Endothelial cell of umbilical vein (primary cell): ENCODE measurements around the gene LRP6. TPM values are rescaled to one million over a fixed set of nuclear protein-coding genes. Genes with fewer than 3 reads are reported as not detected.

Experiments used
- BruUV-seq: library from RNA; stranded (reverse); fragments of 400-500 nt; replicated peaks from 2 replicates; lab custom pipeline; 2021; lab: Mats Ljungman, UMichigan
- CTCF ChIA-PET: fragments of 300-600, 350-600 bp; sonication (Branson Sonifier 250); formaldehyde crosslinking; loops from one replicate; lab custom pipeline; 2021; ENCODE audit warnings: antibody characterized with exemption, inconsistent platforms; lab: Charles Lee
- POLR2A ChIA-PET: fragments of 300-600, 350-600 bp; sonication (Branson Sonifier 250); formaldehyde crosslinking; loops from one replicate; lab custom pipeline; 2021; ENCODE audit warnings: antibody characterized with exemption, inconsistent platforms; lab: Charles Lee
- DNase-seq: peaks from one replicate; pipeline ENCODE4 v3.0.0-alpha.2; 2011; ENCODE audit warnings: low read depth, low spot score
- FAIRE-seq: peaks from 2 replicates; lab custom pipeline; 2011; peaks lifted over from hg19 to GRCh38; lab: Jason Lieb, UNC
- H2AFZ ChIP-seq: 2 replicates; pipeline ENCODE4 v1.6.0; 2012; ENCODE audit warnings: low read depth, low read length, control low read depth, inconsistent platforms
- H3K27ac ChIP-seq: 2 replicates; pipeline ENCODE4 v1.5.1; 2011; ENCODE audit warnings: low read depth, mild to moderate bottlenecking, control low read depth, low read length, moderate library complexity; ENCODE audit not compliant: insufficient read depth
- H3K27me3 ChIP-seq, 2 experiments: 2 replicates each; pipeline versions ENCODE4 v1.6.0 to v1.6.1; 2011; ENCODE audit warnings: low read length in 2 of 2, mixed read lengths in 1 of 2; ENCODE audit not compliant: control insufficient read depth in 2 of 2, insufficient read depth in 2 of 2
- H3K36me3 ChIP-seq, 2 experiments: 2 replicates in 1 of 2; 3 replicates in 1 of 2; pipeline ENCODE4 v1.5.1; 2011; ENCODE audit warnings: low read length in 2 of 2, mild to moderate bottlenecking in 1 of 2, moderate library complexity in 1 of 2; ENCODE audit not compliant: control insufficient read depth in 2 of 2, insufficient read depth in 2 of 2; ENCODE audit errors: extremely low read depth in 1 of 2
- H3K4me1 ChIP-seq: 3 replicates; pipeline ENCODE4 v1.5.1; 2011; ENCODE audit warnings: mild to moderate bottlenecking, low read length; ENCODE audit not compliant: control insufficient read depth, insufficient read depth; ENCODE audit errors: extremely low read depth
- H3K4me2 ChIP-seq: 2 replicates; pipeline ENCODE4 v1.6.1; 2011; ENCODE audit warnings: low read length, control low read depth, mixed read lengths; ENCODE audit not compliant: insufficient read depth
- H3K4me3 ChIP-seq, 3 experiments: fragments of 200-600 bp in 1 of 3; sonication (generic), shearing (Covaris generic) in 1 of 3; replicated peaks in 1 of 3; 2 replicates each; pipeline ENCODE4 v1.5.1; 2011 to 2016; ENCODE audit warnings: control low read depth in 3 of 3, low read length in 3 of 3, mild to moderate bottlenecking in 2 of 3, inconsistent platforms in 1 of 3, low read depth in 1 of 3, moderate library complexity in 1 of 3; ENCODE audit not compliant: insufficient read depth in 1 of 3
- H3K79me2 ChIP-seq: 2 replicates; pipeline ENCODE4 v1.6.0; 2012; ENCODE audit warnings: low read length, inconsistent platforms; ENCODE audit not compliant: control insufficient read depth, insufficient read depth
- H3K9ac ChIP-seq: replicated peaks from 2 replicates; pipeline ENCODE3; 2011; ENCODE audit warnings: low read length, control low read depth; ENCODE audit not compliant: insufficient read depth; ENCODE audit errors: extremely low read depth
- H3K9me1 ChIP-seq: replicated peaks from 3 replicates; pipeline ENCODE4 v1.6.0; 2011; ENCODE audit warnings: mild to moderate bottlenecking, low read length; ENCODE audit not compliant: control insufficient read depth, insufficient read depth; ENCODE audit errors: extremely low read depth
- H3K9me3 ChIP-seq: replicated peaks from 2 replicates; pipeline ENCODE4 v1.5.1; 2012; ENCODE audit warnings: low read length, inconsistent platforms; ENCODE audit not compliant: control insufficient read depth, insufficient read depth
- H4K20me1 ChIP-seq: replicated peaks from 2 replicates; pipeline ENCODE3; 2011; ENCODE audit warnings: mild to moderate bottlenecking, low read length; ENCODE audit not compliant: control insufficient read depth, insufficient read depth; ENCODE audit errors: extremely low read depth
- CTCF ChIP-seq, 2 donors: IDR thresholded peaks; 1 replicate in 1 of 2; 2 replicates in 1 of 2; pipeline ENCODE4 v1.5.1; 2011; ENCODE audit warnings: low read length in 2 of 2, mild to moderate bottlenecking in 2 of 2, moderate library complexity in 2 of 2, control low read depth in 1 of 2, inconsistent platforms in 1 of 2, low read depth in 1 of 2; ENCODE audit not compliant: insufficient read depth in 1 of 2; ENCODE audit errors: extremely low read depth in 1 of 2
- EZH2 ChIP-seq: IDR thresholded peaks from 2 replicates; pipeline ENCODE4 v1.6.1; 2012; ENCODE audit warnings: borderline replicate concordance, low read depth, mild to moderate bottlenecking, moderate library complexity, low read length, inconsistent platforms; ENCODE audit not compliant: severe bottlenecking
- FOS ChIP-seq: IDR thresholded peaks from 2 replicates; pipeline ENCODE4 v1.6.1; 2011; ENCODE audit warnings: mild to moderate bottlenecking, low read length, moderate library complexity, borderline replicate concordance; ENCODE audit not compliant: insufficient read depth
- GATA2 ChIP-seq: IDR thresholded peaks from 2 replicates; pipeline ENCODE4 v1.7.0; 2011; ENCODE audit warnings: low read depth, mild to moderate bottlenecking, moderate library complexity, mixed read lengths, low read length; ENCODE audit not compliant: insufficient read length, insufficient read depth
- JUN ChIP-seq: IDR thresholded peaks from 2 replicates; pipeline ENCODE4 v1.6.1; 2011; ENCODE audit warnings: borderline replicate concordance, low read depth; ENCODE audit not compliant: insufficient read length, insufficient read depth
- MYC ChIP-seq: IDR thresholded peaks from one replicate; pipeline ENCODE4 v1.6.1; 2011; ENCODE audit warnings: mild to moderate bottlenecking, low read depth, low read length
- POLR2A ChIP-seq: IDR thresholded peaks from 2 replicates; pipeline ENCODE4 v1.6.1; 2012; ENCODE audit warnings: low read depth, mild to moderate bottlenecking, control low read depth, low read length
- POLR2AphosphoS5 ChIP-seq: IDR thresholded peaks from 2 replicates; pipeline ENCODE4 v1.6.1; 2012; ENCODE audit warnings: low read depth, mild to moderate bottlenecking, control low read depth, low read length, moderate library complexity; ENCODE audit not compliant: insufficient read depth
- dilution Hi-C: fragments of 300-500 bp; cut with MboI; formaldehyde crosslinking; loops from one replicate; pipeline ENCODE4 v1.15.0; 2019; ENCODE audit warnings: low sequenced_read_pairs; ENCODE audit not compliant: extremely low pct_ligation_motif_present
- intact Hi-C: fragments of 100-400 bp; cut with micrococcal nuclease; formaldehyde crosslinking; loops from one replicate; pipeline ENCODE4 v1.10.0; 2022
- polyA plus RNA-seq, 4 experiments: library from polyadenylated mRNA; depleted of rRNA in 3 of 4; stranded (reverse) in 3 of 4; unstranded in 1 of 4; fragments of >200 nt; gene quantifications; 2 replicates each; pipeline versions ENCODE4 v1.2.1 to v1.2.3, GENCODE V29; 2011 to 2012; ENCODE audit warnings: missing spikeins in 1 of 4
- total RNA-seq: library from RNA; stranded (reverse); gene quantifications from 2 replicates; pipeline ENCODE4 v1.2.3, GENCODE V29; 2021
- TF ChIP-seq, protein P1 (sequence below): IDR thresholded peaks from 2 replicates; pipeline ENCODE4 v1.6.1; 2011; ENCODE audit not compliant: insufficient read depth, insufficient read length

Gene LRP6
- total and polyA plus RNA-seq, 2 donors (not counting 3 experiments of a cell fraction or from before 2014, with no cell fraction given): 28.5 to 41.7 TPM

DNA sequence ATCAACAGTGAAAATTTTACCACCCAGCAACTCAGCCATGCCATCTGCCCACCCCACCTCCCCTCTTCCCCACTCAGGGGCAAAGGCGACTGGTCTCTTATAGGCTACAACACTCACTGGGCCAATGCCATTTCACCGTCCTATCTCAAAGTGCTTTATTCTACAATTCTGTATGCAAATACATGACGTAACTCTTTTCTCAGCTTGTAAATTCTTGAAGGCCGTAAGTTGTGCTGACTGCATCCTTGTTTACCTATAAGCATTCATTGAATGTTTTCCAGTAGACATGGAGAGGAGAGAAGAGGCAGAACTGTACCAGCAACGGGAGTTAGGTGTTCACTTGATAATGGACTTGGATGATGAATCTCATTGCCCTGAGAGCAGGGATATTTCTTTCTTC, 180.5 kb downstream of the LRP6 start:
- H3K9me1 ChIP-seq: no peaks in the 10 kb centered on the region
- DNase-seq (no peak), FAIRE-seq (no peak)
- no peak overlapping the region for H3K9ac ChIP-seq
- BruUV-seq: no TSS peak
- dilution Hi-C loops (loop anchor here (25.0 kb wide), 1 partner anchor 251 kb away; no protein-coding TSS in a partner anchor), intact Hi-C loops (no loop called here)
- ChIA-PET CTCF (interaction anchor here (1.0 to 1.4 kb wide), 2 partner anchors 9 to 241 kb away, joined by 3 to 5 read pairs; no protein-coding TSS in a partner anchor), POLR2A (interaction anchor here (1.0 kb wide), 1 partner anchor 110 kb away, joined by 4 read pairs; no protein-coding TSS in a partner anchor)
- H3K4me3 ChIP-seq: no peak overlapping the region
- H3K79me2 ChIP-seq: no peaks in the 10 kb centered on the region
- H3K9me3 ChIP-seq: no peaks in the 10 kb centered on the region
- no peak overlapping the region for H3K27ac ChIP-seq
- H3K36me3 ChIP-seq: no peaks in the 10 kb centered on the region
- H3K27me3 ChIP-seq: no peaks in the 10 kb centered on the region
- no peaks in the 10 kb centered on the region for H4K20me1 ChIP-seq
- TF ChIP-seq FOS (no peak), POLR2A (no peak), EZH2 (no peak), POLR2AphosphoS5 (no peak), CTCF (IDR thresholded peaks at IDR 0.05; ENCODE audit: extremely low read depth in 1 of 2, insufficient read depth in 1 of 2, low read depth in 1 of 2, low read length in 2 of 2) (no peak), JUN (no peak), MYC (no peak), GATA2 (no peak)
- TF ChIP-seq, protein P1, sequence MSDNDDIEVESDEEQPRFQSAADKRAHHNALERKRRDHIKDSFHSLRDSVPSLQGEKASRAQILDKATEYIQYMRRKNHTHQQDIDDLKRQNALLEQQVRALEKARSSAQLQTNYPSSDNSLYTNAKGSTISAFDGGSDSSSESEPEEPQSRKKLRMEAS: no peak
- H2AFZ ChIP-seq: no peak overlapping the region
- no peak overlapping the region for H3K4me2 ChIP-seq
- H3K4me1 ChIP-seq: peaks cover 5% of the 10 kb centered on the region
